HG03135 (cell line): ENCODE results near the gene LCE6A.

Source experiments
- ATAC-seq: cut with Tn5 transposase; IDR thresholded peaks from one replicate; pipeline ENCODE4 v1.9.1; 2021; ENCODE audit warnings: mild to moderate bottlenecking, moderate library complexity; ENCODE audit not compliant: unreplicated experiment

LCE6A gene

GRCh38 chr1:152842556-152842955 lies at the start of gene LCE6A:
LCE6A (plus strand) TSS chr1:152842856; CDS start chr1:152843521, 665 bp downstream.
- no peak for ATAC-seq

- no peak for ATAC-seq
Observed at GRCh38 chr1:152795686-152796085, 47.0 kb upstream of the LCE6A start.

GRCh38 chr1:152796421-152796820 lies 46.2 kb upstream of the LCE6A start, which contains the start of gene LCE1D:
LCE1D (plus strand) TSS chr1:152796721; CDS start chr1:152797795, 1,074 bp downstream.
- no peak for ATAC-seq

- ATAC-seq: no peak
Observed at GRCh38 chr1:152801333-152801732, 41.3 kb upstream of the LCE6A start.

- no peak for ATAC-seq
Observed at GRCh38 chr1:152806576-152806975, 36.1 kb upstream of the LCE6A start, which contains the start of gene LCE1C. LCE1C (minus strand) TSS chr1:152806651; CDS start chr1:152805478, 1,173 bp downstream.

GRCh38 chr1:152811050-152811449 lies 31.6 kb upstream of the LCE6A start:
- ATAC-seq: no peak

GRCh38 chr1:152811671-152812070 lies 31.0 kb upstream of the LCE6A start, which contains the start of gene LCE1B:
LCE1B (plus strand) TSS chr1:152811971; CDS start chr1:152812447, 476 bp downstream.
- ATAC-seq: no peak

- ATAC-seq: no peak
Observed at GRCh38 chr1:152817309-152817708, 25.3 kb upstream of the LCE6A start.

GRCh38 chr1:152823294-152823693 lies 19.4 kb upstream of the LCE6A start:
- ATAC-seq: no peak

- ATAC-seq: no peak
Observed at GRCh38 chr1:152824964-152825363, 17.7 kb upstream of the LCE6A start.

GRCh38 chr1:152827173-152827572 lies 15.5 kb upstream of the LCE6A start, which contains the start of gene LCE1A:
LCE1A (plus strand) TSS chr1:152827473; CDS start chr1:152827473, 0 bp downstream.
- no peak for ATAC-seq

GRCh38 chr1:152836870-152837269 lies 5.8 kb upstream of the LCE6A start:
- no peak for ATAC-seq

- ATAC-seq: no peak
Observed at GRCh38 chr1:152855661-152856060, 13.0 kb downstream of the LCE6A start.

- no peak for ATAC-seq
Observed at GRCh38 chr1:152858062-152858461, 15.4 kb downstream of the LCE6A start.

- ATAC-seq: no peak
Observed at GRCh38 chr1:152859696-152860095, 17.0 kb downstream of the LCE6A start, which contains the start of gene LCE7A. LCE7A (plus strand) TSS chr1:152859996; CDS start chr1:152860698, 702 bp downstream.

- no peak for ATAC-seq
Observed at GRCh38 chr1:152860129-152860528, 17.5 kb downstream of the LCE6A start.

- ATAC-seq: no peak
Observed at GRCh38 chr1:152861374-152861773, 18.7 kb downstream of the LCE6A start.

- no peak for ATAC-seq
Observed at GRCh38 chr1:152864443-152864842, 21.8 kb downstream of the LCE6A start.

- no peak for ATAC-seq
Observed at GRCh38 chr1:152866321-152866720, 23.7 kb downstream of the LCE6A start.

GRCh38 chr1:152869808-152870419 lies 27.3 kb downstream of the LCE6A start:
- ATAC-seq: no peak

- ATAC-seq: no peak
Observed at GRCh38 chr1:152870831-152871730, 28.4 kb downstream of the LCE6A start.

- ATAC-seq: no peak
Observed at GRCh38 chr1:152871731-152872126, 29.1 kb downstream of the LCE6A start.
